SU-DHL-6 (cell line): ENCODE results near the gene KDM1A.

Experiments
- CTCF ChIP-seq: fragments of 200-600 bp; sonication (generic); IDR thresholded peaks from one replicate; pipeline ENCODE4 v1.5.1; 2017; ENCODE audit warnings: antibody characterized with exemption, mild to moderate bottlenecking, low read length, moderate library complexity; ENCODE audit not compliant: insufficient read depth, poor library complexity, severe bottlenecking
- EZH2phosphoT487 ChIP-seq: fragments of 200-600 bp; sonication (generic), shearing (Covaris generic); conservative IDR thresholded peaks from 2 replicates; pipeline ENCODE4 v1.6.1; 2018; ENCODE audit warnings: mild to moderate bottlenecking, antibody characterized with exemption, low read length, moderate library complexity, mixed read lengths

GRCh38 chr1:23004112-23004511 is 15.2 kb upstream of the KDM1A start:
- TF ChIP-seq EZH2phosphoT487 (no peak), CTCF (no peak)
